Neuronal stem cell (in vitro differentiated cells): ENCODE results near the gene ELANE.
"Not testable (repeated sequence)": the region's sequence is repeated elsewhere in the genome, so short reads cannot be mapped to it uniquely, and the experiment has no call there.

ENCODE experiments used
- DNase-seq: peaks from one replicate; pipeline ENCODE4 v3.0.0-alpha.2; 2013; ENCODE audit warnings: low spot score
- H2AFZ ChIP-seq: one replicate; pipeline ENCODE4 v1.6.1; 2013; ENCODE audit warnings: mild to moderate bottlenecking, low read length, inconsistent platforms
- H2AK5ac ChIP-seq: 2 replicates; pipeline ENCODE4 v1.6.1; 2013; ENCODE audit warnings: low read depth, mild to moderate bottlenecking, inconsistent platforms, low read length, moderate library complexity, mixed read lengths
- H2BK120ac ChIP-seq: 2 replicates; pipeline ENCODE4 v1.6.1; 2013; ENCODE audit warnings: low read depth, mild to moderate bottlenecking, inconsistent platforms, low read length, moderate library complexity, mixed read lengths
- H2BK12ac ChIP-seq: one replicate; pipeline ENCODE4 v1.6.1; 2013; ENCODE audit warnings: low read length, inconsistent platforms
- H2BK15ac ChIP-seq: 2 replicates; pipeline ENCODE4 v1.6.1; 2013; ENCODE audit warnings: mild to moderate bottlenecking, low read length, inconsistent platforms, mixed read lengths
- H2BK5ac ChIP-seq: one replicate; pipeline ENCODE4 v1.6.1; 2013; ENCODE audit warnings: inconsistent platforms, mild to moderate bottlenecking, low read length, moderate library complexity
- H3K14ac ChIP-seq: one replicate; pipeline ENCODE4 v1.6.1; 2013; ENCODE audit warnings: low read length, inconsistent platforms
- H3K18ac ChIP-seq: 2 replicates; pipeline ENCODE4 v1.6.1; 2013; ENCODE audit warnings: low read length, inconsistent platforms
- H3K23ac ChIP-seq: 2 replicates; pipeline ENCODE4 v1.6.1; 2013; ENCODE audit warnings: low read depth, mild to moderate bottlenecking, mixed read lengths, low read length, inconsistent platforms; ENCODE audit not compliant: poor library complexity
- H3K27ac ChIP-seq: replicated peaks from 3 replicates; pipeline ENCODE4 v1.5.1; 2013; ENCODE audit warnings: low read length, inconsistent platforms
- H3K27me3 ChIP-seq, 3 experiments: 2 replicates each; pipeline ENCODE4 v1.6.1; 2013; ENCODE audit warnings: low read length in 3 of 3, mild to moderate bottlenecking in 2 of 3, inconsistent platforms in 1 of 3, low read depth in 1 of 3, mixed read lengths in 1 of 3, moderate library complexity in 1 of 3; ENCODE audit not compliant: control insufficient read depth in 3 of 3, insufficient read depth in 3 of 3
- H3K36me3 ChIP-seq, 2 donors: replicated peaks in 1 of 2; 2 replicates each; pipeline ENCODE4 v1.6.1; 2013; ENCODE audit warnings: low read length in 2 of 2; ENCODE audit not compliant: control insufficient read depth in 2 of 2, insufficient read depth in 2 of 2
- H3K4ac ChIP-seq: 2 replicates; pipeline ENCODE4 v1.6.1; 2013; ENCODE audit warnings: inconsistent platforms, mild to moderate bottlenecking, low read length, moderate library complexity
- H3K4me1 ChIP-seq, 2 donors: 1 replicate in 1 of 2; 2 replicates in 1 of 2; pipeline ENCODE4 v1.6.1; 2013; ENCODE audit warnings: low read length in 2 of 2, low read depth in 1 of 2; ENCODE audit not compliant: control insufficient read depth in 2 of 2, insufficient read depth in 1 of 2
- H3K4me2 ChIP-seq: one replicate; pipeline ENCODE4 v1.6.1; 2013; ENCODE audit warnings: mild to moderate bottlenecking, low read length, inconsistent platforms; ENCODE audit not compliant: insufficient read depth, poor library complexity, severe bottlenecking
- H3K4me3 ChIP-seq, 2 donors: 2 replicates each; pipeline ENCODE4 v1.5.1; 2013; ENCODE audit warnings: low read length in 2 of 2, mild to moderate bottlenecking in 2 of 2, inconsistent platforms in 1 of 2, moderate library complexity in 1 of 2
- H3K79me1 ChIP-seq: one replicate; pipeline ENCODE4 v1.6.1; 2013; ENCODE audit warnings: low read depth, mild to moderate bottlenecking, inconsistent platforms, low read length, moderate library complexity
- H3K9ac ChIP-seq: one replicate; pipeline ENCODE4 v1.6.1; 2013; ENCODE audit warnings: mild to moderate bottlenecking, low read depth, low read length, inconsistent platforms; ENCODE audit not compliant: poor library complexity
- H3K9me3 ChIP-seq, 2 donors: replicated peaks in 1 of 2; 2 replicates each; pipeline versions ENCODE3 to v1.6.1; 2013; ENCODE audit warnings: low read length in 2 of 2, mild to moderate bottlenecking in 2 of 2, inconsistent platforms in 1 of 2, low read depth in 1 of 2, mixed read lengths in 1 of 2, moderate library complexity in 1 of 2; ENCODE audit not compliant: control insufficient read depth in 2 of 2, insufficient read depth in 1 of 2
- H4K8ac ChIP-seq: one replicate; pipeline ENCODE4 v1.6.1; 2013; ENCODE audit warnings: low read depth, mild to moderate bottlenecking, inconsistent platforms, low read length, moderate library complexity
- H4K91ac ChIP-seq: one replicate; pipeline ENCODE4 v1.6.1; 2013; ENCODE audit warnings: low read length, low read depth, mild to moderate bottlenecking, inconsistent platforms; ENCODE audit not compliant: poor library complexity
- WGBS, 2 donors: extraction: QIAGEN DNeasy Blood & Tissue Kit; methylation state at CpG; one replicate each; pipeline ENCODE4 v1.1.7; 2013; ENCODE audit warnings: missing lambda C conversion rate in 2 of 2, mixed read lengths in 1 of 2; ENCODE audit not compliant: insufficient read length in 2 of 2, insufficient replicate concordance in 1 of 2; ENCODE audit errors: extremely low coverage in 2 of 2; 5-methylcytosine and 5-hydroxymethylcytosine counted together

The ELANE gene

GRCh38 chr19:834216-834615, 17.9 kb upstream of the ELANE start:
- H2AFZ ChIP-seq, result peak overlapping the region; percentile 66
- no peak overlapping the region for H3K27ac ChIP-seq
- H3K4me3 ChIP-seq, result no peak overlapping the region
- no peak overlapping the region for H2BK120ac ChIP-seq
- H3K4me2 ChIP-seq, result no peak overlapping the region
- peak overlapping the region; percentile 86 for H3K9ac ChIP-seq
- no peaks in the 10 kb centered on the region for H3K79me1 ChIP-seq
- DNase-seq, result no peak
- no peak overlapping the region for H2AK5ac ChIP-seq
- H3K4me1 ChIP-seq, result peaks cover 0 to 3% of the 10 kb centered on the region in 2 donors
- no CpG with 5 or more reads among the region's 24 CpGs for WGBS, 2 donors
- H3K14ac ChIP-seq, result peak overlapping the region; percentile 82
- H3K4ac ChIP-seq, result no peak overlapping the region
- H2BK15ac ChIP-seq, result peak overlapping the region; percentile 92
- peak overlapping the region; percentile 92 for H4K91ac ChIP-seq
- no peak overlapping the region for H2BK5ac ChIP-seq
- H4K8ac ChIP-seq, result no peak overlapping the region
- H3K9me3 ChIP-seq, result no peaks in the 10 kb centered on the region
- peak overlapping the region; percentile 90 for H2BK12ac ChIP-seq
- peak overlapping the region; percentile 65 for H3K18ac ChIP-seq
- H3K36me3 ChIP-seq, result no peaks in the 10 kb centered on the region
- peak overlapping the region; percentile 85 for H3K23ac ChIP-seq
- peaks cover 0 to 2% (median 0%) of the 10 kb centered on the region in 3 experiments for H3K27me3 ChIP-seq

GRCh38 chr19:835210-835810, 16.8 kb upstream of the ELANE start:
- H4K91ac ChIP-seq, result no peak overlapping the region
- no peak overlapping the region for H3K4me2 ChIP-seq
- H3K4me1 ChIP-seq, result peaks cover 0 to 3% of the 10 kb centered on the region in 2 donors
- H2BK120ac ChIP-seq, result no peak overlapping the region
- H2BK12ac ChIP-seq, result no peak overlapping the region
- no CpG with 5 or more reads among the region's 36 CpGs for WGBS, 2 donors
- H3K4me3 ChIP-seq, result no peak overlapping the region
- H2AK5ac ChIP-seq, result peak overlapping the region; percentile 63
- H2BK5ac ChIP-seq, result no peak overlapping the region
- H3K27me3 ChIP-seq, result peaks cover 0 to 4% (median 0%) of the 10 kb centered on the region in 3 experiments
- no peak overlapping the region for H3K9ac ChIP-seq
- H3K36me3 ChIP-seq, result no peaks in the 10 kb centered on the region
- no peak overlapping the region for H2BK15ac ChIP-seq
- H3K23ac ChIP-seq, result no peak overlapping the region
- peak overlapping the region; percentile 77 for H2AFZ ChIP-seq
- H3K27ac ChIP-seq, result no peak overlapping the region
- DNase-seq, result no peak
- no peaks in the 10 kb centered on the region for H3K79me1 ChIP-seq
- H3K4ac ChIP-seq, result no peak overlapping the region
- H3K18ac ChIP-seq, result no peak overlapping the region
- no peak overlapping the region for H4K8ac ChIP-seq
- no peaks in the 10 kb centered on the region for H3K9me3 ChIP-seq
- no peak overlapping the region for H3K14ac ChIP-seq

- peak within 1 kb of the TSS in 1 of 2 donors; percentile 18 for H3K4me3 ChIP-seq
- peak within 1 kb of the TSS; percentile 53 for H2BK5ac ChIP-seq
- no peaks in the 10 kb centered on the region for H3K79me1 ChIP-seq
- H3K9ac ChIP-seq, result no peak within 1 kb of the TSS
- H3K4me1 ChIP-seq, result peaks cover 5 to 8% of the 10 kb centered on the region in 2 donors
- no peaks in the 10 kb centered on the region for H3K9me3 ChIP-seq
- no peak within 1 kb of the TSS for H4K8ac ChIP-seq
- H2BK15ac ChIP-seq, result peak within 1 kb of the TSS; percentile 89
- peak within 1 kb of the TSS; percentile 41 for H2BK12ac ChIP-seq
- no peak within 1 kb of the TSS for H3K4me2 ChIP-seq
- peaks cover 0 to 33% (median 13%) of the 10 kb centered on the region in 3 experiments for H3K27me3 ChIP-seq
- peak within 1 kb of the TSS; percentile 94 for H2AK5ac ChIP-seq
- no peak within 1 kb of the TSS for H2BK120ac ChIP-seq
- no CpG with 5 or more reads among the region's 24 CpGs for WGBS, 2 donors
- no peak within 1 kb of the TSS for H3K27ac ChIP-seq
- no peak within 1 kb of the TSS for H2AFZ ChIP-seq
- H3K18ac ChIP-seq, result peak within 1 kb of the TSS; percentile 8
- H3K14ac ChIP-seq, result no peak within 1 kb of the TSS
- H4K91ac ChIP-seq, result no peak within 1 kb of the TSS
- peak within 1 kb of the TSS; percentile 43 for H3K23ac ChIP-seq
- H3K4ac ChIP-seq, result no peak within 1 kb of the TSS
- DNase-seq, result no peak
- no peaks in the 10 kb centered on the region for H3K36me3 ChIP-seq
Observed at GRCh38 chr19:840519-841206, 11.4 kb upstream of the ELANE start, which contains the start of gene PRTN3. PRTN3 (plus strand) TSS chr19:840999; CDS start chr19:841009, 10 bp downstream.

GRCh38 chr19:842802-843179, 9.3 kb upstream of the ELANE start:
- not testable (repeated sequence) for H4K8ac ChIP-seq, H4K91ac ChIP-seq, DNase-seq, H2AK5ac ChIP-seq, H3K27ac ChIP-seq, H3K23ac ChIP-seq, H2BK120ac ChIP-seq, H2BK15ac ChIP-seq, H2BK12ac ChIP-seq, H3K14ac ChIP-seq, H2BK5ac ChIP-seq, H3K18ac ChIP-seq, H3K4me2 ChIP-seq, H2AFZ ChIP-seq, H3K36me3 ChIP-seq, H3K4ac ChIP-seq, H3K4me3 ChIP-seq, H3K9me3 ChIP-seq, H3K9ac ChIP-seq, H3K79me1 ChIP-seq
- WGBS, 2 donors, result no CpG with 5 or more reads among the region's 7 CpGs
- Histone ChIP-seq H3K27me3 (peaks cover 0 to 51% (median 13%) of the 10 kb centered on the region in 3 experiments), H3K4me1 (peaks cover 9 to 13% of the 10 kb centered on the region in 2 donors)
